OCI-LY7 (cell line): ENCODE measurements around the gene AUTS2. TPM values are rescaled to one million over a fixed set of nuclear protein-coding genes. Genes with fewer than 3 reads are reported as not detected.

Source experiments
- BruUV-seq: library from RNA; stranded (reverse); fragments of 400-500 nt; replicated peaks from 2 replicates; lab custom pipeline; 2021; lab: Mats Ljungman, UMichigan
- CTCF ChIA-PET: fragments of 300-600 bp; sonication (Branson Sonifier 250); formaldehyde crosslinking; loops from one replicate; lab custom pipeline; 2022; ENCODE audit warnings: antibody characterized with exemption; ENCODE audit not compliant: unreplicated experiment; lab: Charles Lee
- POLR2A ChIA-PET: fragments of 300-600 bp; sonication (Branson Sonifier 250); formaldehyde crosslinking; loops from one replicate; lab custom pipeline; 2022; ENCODE audit warnings: antibody characterized with exemption; lab: Charles Lee
- DNase-seq: peaks from one replicate; pipeline ENCODE4 v3.0.0-alpha.2; 2015; ENCODE audit warnings: low spot score
- H2AFZ ChIP-seq: fragments of 200-600 bp; sonication (generic), shearing (Covaris generic); 2 replicates; pipeline ENCODE4 v1.6.1; 2014; ENCODE audit warnings: mild to moderate bottlenecking, antibody characterized with exemption, low read length, moderate library complexity
- H3K27ac ChIP-seq: fragments of 200-600 bp; sonication (generic); 2 replicates; pipeline ENCODE4 v1.5.1; 2014; ENCODE audit warnings: mixed run types, low read depth, mild to moderate bottlenecking, moderate library complexity, low read length, inconsistent platforms; ENCODE audit not compliant: poor library complexity, severe bottlenecking
- H3K36me3 ChIP-seq: fragments of 200-600 bp; sonication (generic); 2 replicates; pipeline ENCODE4 v1.6.1; 2014; ENCODE audit warnings: mild to moderate bottlenecking, antibody characterized with exemption, low read length, moderate library complexity, mixed read lengths; ENCODE audit not compliant: insufficient read depth
- H3K4me1 ChIP-seq: fragments of 200-600 bp; sonication (generic); 2 replicates; pipeline ENCODE4 v1.5.1; 2014; ENCODE audit warnings: mild to moderate bottlenecking, low read length; ENCODE audit not compliant: insufficient read depth, poor library complexity, severe bottlenecking
- H3K4me2 ChIP-seq: fragments of 200-600 bp; sonication (generic); 2 replicates; pipeline ENCODE4 v1.6.1; 2014; ENCODE audit warnings: mild to moderate bottlenecking, low read length
- H3K4me3 ChIP-seq: fragments of 200-600 bp; sonication (generic); 2 replicates; pipeline ENCODE4 v1.5.1; 2014; ENCODE audit warnings: mild to moderate bottlenecking, low read depth, low read length; ENCODE audit not compliant: poor library complexity, severe bottlenecking
- H3K79me2 ChIP-seq: fragments of 200-600 bp; sonication (generic); 2 replicates; pipeline ENCODE4 v1.6.1; 2016; ENCODE audit warnings: low read depth, mild to moderate bottlenecking, low read length, moderate library complexity, mixed read lengths; ENCODE audit not compliant: insufficient read depth
- H3K9me2 ChIP-seq: fragments of 200-600 bp; sonication (generic); 2 replicates; pipeline ENCODE4 v1.6.1; 2016; ENCODE audit warnings: mild to moderate bottlenecking, low read length, mixed read lengths; ENCODE audit not compliant: insufficient read depth
- H3K9me3 ChIP-seq: fragments of 200-600 bp; sonication (generic); 2 replicates; pipeline ENCODE4 v1.6.1; 2014; ENCODE audit warnings: mild to moderate bottlenecking, mixed run types, low read length, mixed read lengths
- H4K20me1 ChIP-seq: fragments of 200-600 bp; sonication (generic); 2 replicates; pipeline ENCODE4 v1.6.1; 2014; ENCODE audit warnings: mild to moderate bottlenecking, antibody characterized with exemption, low read length, moderate library complexity, mixed read lengths; ENCODE audit not compliant: insufficient read depth
- EZH2phosphoT487 ChIP-seq: fragments of 200-600 bp; sonication (generic); IDR thresholded peaks from 2 replicates; pipeline ENCODE4 v1.6.1; 2018; ENCODE audit warnings: low read depth, borderline replicate concordance, mild to moderate bottlenecking, mixed run types, antibody characterized with exemption, low read length, moderate library complexity, mixed read lengths
- intact Hi-C: fragments of 100-400 bp; cut with micrococcal nuclease; formaldehyde crosslinking; loops from one replicate; pipeline ENCODE4 v1.10.0; 2022; ENCODE audit not compliant: unreplicated experiment
- total RNA-seq, 2 experiments: library from RNA; depleted of rRNA in 1 of 2; stranded (reverse); fragments of >200 nt in 1 of 2; shearing (Covaris generic) in 1 of 2; gene quantifications; 2 replicates each; pipeline ENCODE4 v1.2.3, GENCODE V29; 2014 to 2022
- TF ChIP-seq, protein P1 (sequence below): fragments of 200-600 bp; sonication (generic); conservative IDR thresholded peaks from 2 replicates; pipeline ENCODE4 v1.5.1; 2014; ENCODE audit warnings: mild to moderate bottlenecking, antibody characterized with exemption, low read length, moderate library complexity, mixed read lengths

The AUTS2 gene
- total RNA-seq, 2 experiments from 2014 or later, result 37.9 to 78.5 TPM

DNA sequence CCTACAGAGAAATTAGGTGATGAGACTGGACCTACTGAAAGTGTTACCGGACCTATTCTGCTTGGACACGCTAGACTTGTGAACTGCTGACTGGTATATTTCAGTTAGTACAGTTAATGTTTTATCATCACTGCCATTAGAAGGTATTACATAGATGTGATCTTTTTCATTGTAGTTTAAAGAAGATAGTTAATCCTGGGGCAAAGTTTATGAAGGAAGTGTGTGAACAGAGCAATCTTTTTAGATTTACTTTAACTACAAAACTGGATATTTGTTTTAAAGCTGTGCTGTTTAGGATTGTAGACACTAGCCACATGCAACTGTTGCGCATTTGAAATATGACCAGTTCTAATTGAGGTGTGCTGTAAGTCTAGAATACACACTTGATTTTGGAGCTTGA, 446.7 kb downstream of the AUTS2 start:
- H3K9me3 ChIP-seq, result no peaks in the 10 kb centered on the region
- intact Hi-C loops, result loop anchor here (5.0 kb wide), 1 partner anchor 652 kb away; no protein-coding TSS in a partner anchor
- no peak overlapping the region for H2AFZ ChIP-seq
- H3K79me2 ChIP-seq, result no peaks in the 10 kb centered on the region
- H4K20me1 ChIP-seq, result no peaks in the 10 kb centered on the region
- H3K9me2 ChIP-seq, result no peaks in the 10 kb centered on the region
- H3K27ac ChIP-seq, result no peak overlapping the region
- peaks cover 3% of the 10 kb centered on the region for H3K4me1 ChIP-seq
- H3K4me3 ChIP-seq, result no peak overlapping the region
- TF ChIP-seq, protein P1, sequence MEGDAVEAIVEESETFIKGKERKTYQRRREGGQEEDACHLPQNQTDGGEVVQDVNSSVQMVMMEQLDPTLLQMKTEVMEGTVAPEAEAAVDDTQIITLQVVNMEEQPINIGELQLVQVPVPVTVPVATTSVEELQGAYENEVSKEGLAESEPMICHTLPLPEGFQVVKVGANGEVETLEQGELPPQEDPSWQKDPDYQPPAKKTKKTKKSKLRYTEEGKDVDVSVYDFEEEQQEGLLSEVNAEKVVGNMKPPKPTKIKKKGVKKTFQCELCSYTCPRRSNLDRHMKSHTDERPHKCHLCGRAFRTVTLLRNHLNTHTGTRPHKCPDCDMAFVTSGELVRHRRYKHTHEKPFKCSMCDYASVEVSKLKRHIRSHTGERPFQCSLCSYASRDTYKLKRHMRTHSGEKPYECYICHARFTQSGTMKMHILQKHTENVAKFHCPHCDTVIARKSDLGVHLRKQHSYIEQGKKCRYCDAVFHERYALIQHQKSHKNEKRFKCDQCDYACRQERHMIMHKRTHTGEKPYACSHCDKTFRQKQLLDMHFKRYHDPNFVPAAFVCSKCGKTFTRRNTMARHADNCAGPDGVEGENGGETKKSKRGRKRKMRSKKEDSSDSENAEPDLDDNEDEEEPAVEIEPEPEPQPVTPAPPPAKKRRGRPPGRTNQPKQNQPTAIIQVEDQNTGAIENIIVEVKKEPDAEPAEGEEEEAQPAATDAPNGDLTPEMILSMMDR, result no peak
- no peak for TF ChIP-seq EZH2phosphoT487
- no peaks in the 10 kb centered on the region for H3K36me3 ChIP-seq
- ChIA-PET POLR2A (interaction anchor here (0.6 to 0.7 kb wide), 2 partner anchors 8 to 1246 kb away, joined by 3 read pairs; no protein-coding TSS in a partner anchor), CTCF (no interaction called here)
- no peak overlapping the region for H3K4me2 ChIP-seq
- no peak for DNase-seq
- no TSS peak for BruUV-seq

DNA sequence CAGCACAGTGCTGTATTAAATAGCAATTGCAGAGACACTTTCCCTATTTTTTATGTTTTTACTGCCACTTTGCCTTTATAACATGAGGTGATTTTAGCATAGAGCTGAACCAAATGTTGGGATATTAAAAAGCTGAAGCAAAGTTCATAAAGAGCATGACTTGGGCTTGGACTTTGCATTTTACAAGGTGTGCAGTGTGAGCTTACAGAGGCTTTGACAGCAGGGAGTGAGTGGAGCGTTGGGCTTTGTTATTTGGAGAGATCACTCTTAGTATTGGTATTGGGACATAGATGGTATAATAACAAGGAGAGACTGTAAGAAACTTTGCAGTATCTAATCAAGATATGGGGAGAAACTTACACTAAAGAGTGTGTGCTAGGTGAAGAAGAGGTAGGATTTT, 449.1 kb downstream of the AUTS2 start:
- intact Hi-C loops, result no loop called here
- ChIA-PET CTCF (interaction anchor here (0.5 kb wide), 1 partner anchor 75 kb away, joined by 5 read pairs; no protein-coding TSS in a partner anchor), POLR2A (interaction anchor here (0.7 to 1.3 kb wide), 4 partner anchors 10 to 56 kb away, joined by 3 read pairs; no protein-coding TSS in a partner anchor)
- Histone ChIP-seq H3K4me3 (no peak overlapping the region), H3K9me2 (no peaks in the 10 kb centered on the region), H3K27ac (no peak overlapping the region), H3K36me3 (no peaks in the 10 kb centered on the region), H2AFZ (no peak overlapping the region), H3K4me1 (no peaks in the 10 kb centered on the region), H3K9me3 (no peaks in the 10 kb centered on the region), H4K20me1 (no peaks in the 10 kb centered on the region; the same call in 1 of the 2 replicates), H3K79me2 (no peaks in the 10 kb centered on the region), H3K4me2 (no peak overlapping the region)
- no TSS peak for BruUV-seq
- TF ChIP-seq EZH2phosphoT487, result no peak
- TF ChIP-seq, protein P1, result no peak
- DNase-seq, result no peak

DNA sequence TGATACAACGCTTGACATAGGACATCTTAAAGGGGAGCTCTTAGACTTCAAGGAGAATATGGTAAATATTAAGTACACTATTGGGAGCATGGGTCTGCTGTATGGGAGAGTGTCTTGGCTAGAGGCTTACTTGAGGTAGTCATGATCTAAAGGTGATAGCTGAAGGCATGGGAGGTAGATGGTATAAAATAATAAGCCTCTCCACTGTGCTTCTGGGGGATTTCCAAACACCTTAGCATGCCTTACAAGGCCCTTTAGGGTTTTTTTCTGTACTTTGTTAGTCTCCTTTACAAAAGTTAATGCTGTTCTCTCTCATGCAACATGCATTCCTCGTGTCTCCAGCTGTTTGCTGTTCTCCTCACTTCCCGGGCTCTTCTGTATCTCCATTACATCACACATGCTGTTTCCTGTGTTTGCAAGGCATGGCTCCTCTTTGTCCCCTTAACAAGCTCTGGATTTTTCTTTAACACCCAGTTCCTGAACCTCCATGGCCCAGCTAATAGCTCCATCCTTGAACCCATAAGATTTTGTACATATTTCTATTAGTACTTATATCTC, 449.7 kb downstream of the AUTS2 start:
- H2AFZ ChIP-seq, result no peak overlapping the region
- TF ChIP-seq, protein P1, result no peak
- no peak for TF ChIP-seq EZH2phosphoT487
- H3K9me3 ChIP-seq, result no peaks in the 10 kb centered on the region
- no peaks in the 10 kb centered on the region for H3K9me2 ChIP-seq
- intact Hi-C loops, result no loop called here
- DNase-seq, result no peak
- no peak overlapping the region for H3K4me2 ChIP-seq
- H3K27ac ChIP-seq, result no peak overlapping the region
- no peaks in the 10 kb centered on the region for H3K4me1 ChIP-seq
- H4K20me1 ChIP-seq, result no peaks in the 10 kb centered on the region; the same call in 1 of the 2 replicates
- BruUV-seq, result no TSS peak
- CTCF ChIA-PET, result no interaction called here
- H3K4me3 ChIP-seq, result no peak overlapping the region
- no peaks in the 10 kb centered on the region for H3K36me3 ChIP-seq
- no peaks in the 10 kb centered on the region for H3K79me2 ChIP-seq
- POLR2A ChIA-PET, result interaction anchor here (0.6 to 1.2 kb wide), 4 partner anchors 9 to 24 kb away, joined by 3 read pairs; no protein-coding TSS in a partner anchor
